ENCODE data around the gene RPP38. TPM values are rescaled to one million over a fixed set of nuclear protein-coding genes. Genes with fewer than 3 reads are reported as not detected.

The RPP38 gene
- total and polyA plus RNA-seq, 2 of the 4 experiments (the other 2 are of a cell fraction), result 12.4 to 19.0 TPM

DNA sequence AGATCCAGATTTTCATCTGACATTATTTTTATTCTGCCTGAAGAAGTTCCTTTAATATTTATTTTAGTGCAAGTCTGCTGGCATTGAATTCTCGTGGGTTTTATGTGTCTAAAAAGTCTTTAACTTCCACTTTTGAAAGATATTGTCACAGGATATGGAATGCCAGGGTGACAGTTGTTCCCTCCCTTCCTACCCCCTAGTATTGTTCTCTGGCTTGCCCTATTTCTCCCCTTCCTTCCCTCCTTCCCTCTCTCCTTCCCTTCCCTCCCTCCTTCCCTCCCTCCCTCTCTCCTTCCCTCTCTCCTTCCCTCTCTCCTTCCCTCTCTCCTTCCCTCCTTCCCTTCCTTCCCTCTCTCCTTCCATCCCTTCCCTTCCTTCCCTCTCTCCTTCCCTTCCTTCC lies 38.5 kb upstream of the RPP38 start:
- no peak overlapping the region for H2AFZ ChIP-seq (replicated peaks; ENCODE audit: low read length, poor library complexity)
- H3K9me3 ChIP-seq (ENCODE audit: control insufficient read depth, insufficient read depth, low read length), result peaks cover 6% of the 10 kb centered on the region; the same call in 1 of the 2 replicates
- no peak overlapping the region for H4K8ac ChIP-seq (ENCODE audit: low read depth in 2 of 2, low read length in 2 of 2)
- H3K4ac ChIP-seq (ENCODE audit: low read depth, low read length), result no peak overlapping the region
- H2BK20ac ChIP-seq (ENCODE audit: low read depth, low read length), result no peak overlapping the region
- H3K4me1 ChIP-seq (ENCODE audit: control insufficient read depth, insufficient read depth, low read length), result no peaks in the 10 kb centered on the region
- H3K4me3 ChIP-seq (ENCODE audit: insufficient read depth, low read depth, low read length), result no peak overlapping the region
- H3K56ac ChIP-seq (ENCODE audit: extremely low read depth, insufficient read depth, low read length), result no peak overlapping the region
- no peak overlapping the region for H3K14ac ChIP-seq (replicated peaks; ENCODE audit: low read depth, low read length)
- no peaks in the 10 kb centered on the region for H4K20me1 ChIP-seq (ENCODE audit: insufficient read depth, low read length)
- TF ChIP-seq POLR2A (IDR thresholded peaks at IDR 0.05; ENCODE audit: low read depth, low read length), result no peak
- no peak for TF ChIP-seq RFX5 (IDR thresholded peaks at IDR 0.05; ENCODE audit: low read depth, low read length)
- no peak for TF ChIP-seq CHD1 (IDR thresholded peaks at IDR 0.05; ENCODE audit: low read depth, low read length)
- no peak for TF ChIP-seq MAZ (IDR thresholded peaks at IDR 0.05; ENCODE audit: borderline replicate concordance, low read depth, low read length)
- H3K79me1 ChIP-seq (ENCODE audit: low read depth in 1 of 2, low read length in 2 of 2), result no peaks in the 10 kb centered on the region
- BruUV-seq (replicated peaks), result no TSS peak
- no peak overlapping the region for H3K18ac ChIP-seq (ENCODE audit: low read depth, low read length)
- intact Hi-C loops (cut with micrococcal nuclease) (no loop called here), dilution Hi-C loops (cut with HindIII; ENCODE audit: low sequenced_read_pairs, unreplicated experiment) (no loop called here), in situ Hi-C loops (cut with MboI; ENCODE audit: low sequenced_read_pairs) (no loop called here)
- no peak for ATAC-seq (ENCODE audit: low read depth)
- no peak overlapping the region for H3K27ac ChIP-seq (ENCODE audit: insufficient read depth, low read length)
- no peak overlapping the region for H3K9ac ChIP-seq (ENCODE audit: low read depth, low read length)
- no peak overlapping the region for H2BK5ac ChIP-seq (ENCODE audit: low read depth, low read length, poor library complexity, severe bottlenecking)
- no CpG with 5 or more reads among the region's 1 CpG for WGBS, 2 experiments (ENCODE audit: extremely low coverage in 2 of 2, insufficient read length in 1 of 2)
- no peak overlapping the region for H4K5ac ChIP-seq (ENCODE audit: low read depth, low read length)
- ChIA-PET CTCF (no interaction called here), POLR2A (ENCODE audit: unreplicated experiment) (no interaction called here)
- H2BK15ac ChIP-seq (ENCODE audit: low read depth, low read length), result no peak overlapping the region
- no peak overlapping the region for H2AK5ac ChIP-seq (ENCODE audit: low read depth, low read length)
- no peak overlapping the region for H2AK9ac ChIP-seq (replicated peaks; ENCODE audit: low read depth, low read length, poor library complexity)
- no peak overlapping the region for H2BK120ac ChIP-seq (ENCODE audit: low read depth, low read length)
- no peaks in the 10 kb centered on the region for H3K9me1 ChIP-seq (ENCODE audit: insufficient read depth, low read length)
- no peaks in the 10 kb centered on the region for H3K27me3 ChIP-seq (ENCODE audit: control insufficient read depth, insufficient read depth, low read length)
- H3K23ac ChIP-seq (ENCODE audit: low read depth, low read length), result no peak overlapping the region
- DNase-seq, result no peak
- H4K91ac ChIP-seq (ENCODE audit: insufficient read depth, low read depth, low read length), result no peak overlapping the region
- H3K36me3 ChIP-seq (ENCODE audit: control insufficient read depth, insufficient read depth, low read length), result no peaks in the 10 kb centered on the region
- H3K4me2 ChIP-seq (ENCODE audit: low read depth, low read length), result no peak overlapping the region
